ENCODE measurements around the gene AOX1. TPM values are rescaled to one million over a fixed set of nuclear protein-coding genes. Genes with fewer than 3 reads are reported as not detected.
A peak's percentile ranks its signal among the peaks of the same experiment; 100 is the strongest.
"Not testable (repeated sequence)": the region's sequence is repeated elsewhere in the genome, so short reads cannot be mapped to it uniquely, and the experiment has no call there.

Gene AOX1
- total and polyA plus RNA-seq, 2 experiments from 2014 or later = 1.4 to 5.0 TPM

- DNase-seq (ENCODE audit: low spot score) = no peak
- H3K27me3 Mint-ChIP-seq (ENCODE audit: insufficient read depth, low read depth, poor library complexity) = no peaks in the 10 kb centered on the region
- Histone ChIP-seq H3K4me3 (no peak overlapping the region), H3K27me3 (ENCODE audit: insufficient read depth) (no peaks in the 10 kb centered on the region), H2AFZ (no peak overlapping the region), H3K36me3 (ENCODE audit: insufficient read depth) (no peaks in the 10 kb centered on the region), H4K20me1 (replicated peaks; ENCODE audit: insufficient read depth) (no peaks in the 10 kb centered on the region), H3K79me2 (replicated peaks; ENCODE audit: insufficient read depth) (no peaks in the 10 kb centered on the region), H3K9me2 (ENCODE audit: insufficient read depth) (no peaks in the 10 kb centered on the region), H3K4me2 (no peak overlapping the region), H3F3A (replicated peaks; ENCODE audit: low read depth) (no peaks in the 10 kb centered on the region), H3K27ac (ENCODE audit: low read depth) (no peak overlapping the region), H3K4me1 (ENCODE audit: insufficient read depth) (no peaks in the 10 kb centered on the region)
- no peaks in the 10 kb centered on the region; the same call in 1 of the 3 replicates for H3K4me1 Mint-ChIP-seq
- no peaks in the 10 kb centered on the region for H3K36me3 Mint-ChIP-seq (ENCODE audit: low read depth)
- no peak for ATAC-seq
- no peaks in the 10 kb centered on the region for H3K9me3 Mint-ChIP-seq
- no peak overlapping the region for H3K27ac Mint-ChIP-seq
- no peak overlapping the region for H3K4me3 Mint-ChIP-seq
- TF ChIP-seq ETS1 (IDR thresholded peaks at IDR 0.05) (no peak), POLR2AphosphoS5 (IDR thresholded peaks at IDR 0.05; ENCODE audit: low read depth) (no peak), NANOG (IDR thresholded peaks at IDR 0.05; ENCODE audit: borderline replicate concordance) (no peak)
These were observed 55.1 kb downstream of the AOX1 start for GRCh38 chr2:200640901-200641300.

GRCh38 chr2:200648518-200649281, 62.9 kb downstream of the AOX1 start:
- not testable (repeated sequence) for DNase-seq (ENCODE audit: low spot score); H3K4me2 ChIP-seq; H3K27ac ChIP-seq (ENCODE audit: low read depth); H4K20me1 ChIP-seq (replicated peaks; ENCODE audit: insufficient read depth); H3K9me3 Mint-ChIP-seq; H3K27me3 ChIP-seq (ENCODE audit: insufficient read depth); H3K4me3 Mint-ChIP-seq; H3K27me3 Mint-ChIP-seq (ENCODE audit: insufficient read depth, low read depth, poor library complexity); H3K36me3 ChIP-seq (ENCODE audit: insufficient read depth); H3K79me2 ChIP-seq (replicated peaks; ENCODE audit: insufficient read depth); H3K4me3 ChIP-seq; H3K9me2 ChIP-seq (ENCODE audit: insufficient read depth); H3K4me1 ChIP-seq (ENCODE audit: insufficient read depth); H3K36me3 Mint-ChIP-seq (ENCODE audit: low read depth); H3F3A ChIP-seq (replicated peaks; ENCODE audit: low read depth)
- TF ChIP-seq CTCF (conservative IDR thresholded peaks at IDR 0.05; ENCODE audit: low read depth in 2 of 2) (0 out of 4 replicates have a peak, but pooled peaks of 1 of the 2 experiments have one; percentile 9), ZNF462 (CRISPR knock-in tag; IDR thresholded peaks at IDR 0.05) (0 out of 2 replicates have a peak, but pooled peaks have one; percentile 21)
- peak; percentile 69 for ATAC-seq
- Mint-ChIP-seq H3K27ac (peak overlapping the region; percentile 75), H3K4me1 (peaks cover 19% of the 10 kb centered on the region)
- peak overlapping the region; percentile 63; the same call in 1 of the 2 replicates for H2AFZ ChIP-seq

All from GM23338 (cell line).